GM12878 (cell line): ENCODE measurements around the gene NCKAP5. TPM values are rescaled to one million over a fixed set of nuclear protein-coding genes. Genes with fewer than 3 reads are reported as not detected.

ENCODE experiments used
- ATAC-seq: fragments of 200-7000 bp; cut with Tn5 transposase; 3 replicates; pipeline ENCODE4 v1.9.1; 2020; ENCODE audit warnings: mild to moderate bottlenecking, moderate library complexity
- BruUV-seq: library from RNA; stranded (reverse); fragments of 400-500 nt; replicated peaks from 2 replicates; lab custom pipeline; 2021; lab: Mats Ljungman, UMichigan
- CTCF ChIA-PET: fragments of 300-600 bp; sonication (Branson Sonifier 250); formaldehyde crosslinking; extraction: SDS; loops from one replicate; lab custom pipeline; 2021; ENCODE audit warnings: inconsistent platforms; lab: Yijun Ruan, JAX
- POLR2A ChIA-PET: fragments of 350-600 bp; formaldehyde crosslinking; extraction: SDS; loops from one replicate; lab custom pipeline; 2021; ENCODE audit warnings: inconsistent platforms; lab: Charles Lee
- RAD21 ChIA-PET: fragments of 300-600 bp; sonication (Branson Sonifier 250); formaldehyde crosslinking; loops from one replicate; lab custom pipeline; 2023; ENCODE audit warnings: antibody characterized with exemption; ENCODE audit not compliant: unreplicated experiment; lab: Charles Lee
- SMC1A ChIA-PET: fragments of 300-600 bp; sonication (Branson Sonifier 250); formaldehyde crosslinking; loops from one replicate; lab custom pipeline; 2023; ENCODE audit not compliant: unreplicated experiment, uncharacterized antibody; lab: Charles Lee
- DNase-seq: peaks from one replicate; pipeline ENCODE4 v3.0.0-alpha.2; 2011; ENCODE audit warnings: low read depth, low spot score
- FAIRE-seq: peaks from 3 replicates; lab custom pipeline; 2011; peaks lifted over from hg19 to GRCh38; lab: Jason Lieb, UNC
- H2AFZ ChIP-seq: 2 replicates; pipeline ENCODE4 v1.6.0; 2011; ENCODE audit warnings: low read depth, low read length, control low read depth; ENCODE audit not compliant: control insufficient read depth
- H3K27ac ChIP-seq: 2 replicates; pipeline ENCODE4 v1.5.1; 2011; ENCODE audit warnings: control low read depth; ENCODE audit not compliant: control insufficient read depth, insufficient read depth
- H3K27me3 ChIP-seq, 2 experiments: replicated peaks in 1 of 2; 2 replicates each; pipeline versions ENCODE4 v1.6.0 to v1.6.1; 2011; ENCODE audit warnings: low read length in 1 of 2; ENCODE audit not compliant: control insufficient read depth in 2 of 2, insufficient read depth in 2 of 2
- H3K36me3 ChIP-seq, 2 experiments: 2 replicates each; pipeline ENCODE4 v1.5.1; 2011; ENCODE audit warnings: low read length in 1 of 2; ENCODE audit not compliant: control insufficient read depth in 2 of 2, insufficient read depth in 2 of 2
- H3K4me1 ChIP-seq: 2 replicates; pipeline ENCODE4 v1.6.1; 2011; ENCODE audit warnings: mild to moderate bottlenecking, low read length, moderate library complexity, mixed read lengths; ENCODE audit not compliant: control insufficient read depth, insufficient read depth
- H3K4me2 ChIP-seq: 2 replicates; pipeline ENCODE4 v1.6.0; 2011; ENCODE audit warnings: control low read depth; ENCODE audit not compliant: control insufficient read depth, insufficient read depth
- H3K4me3 ChIP-seq: fragments of 200-600 bp; sonication (generic); 2 replicates; pipeline ENCODE4 v1.5.1; 2016
- H3K79me2 ChIP-seq: 2 replicates; pipeline ENCODE4 v1.6.0; 2011; ENCODE audit warnings: low read length; ENCODE audit not compliant: control insufficient read depth, insufficient read depth
- H3K9ac ChIP-seq: 2 replicates; pipeline ENCODE4 v1.8.0; 2011; ENCODE audit warnings: low read length, control low read depth, mixed read lengths; ENCODE audit not compliant: control insufficient read depth, insufficient read depth
- H3K9me3 ChIP-seq: replicated peaks from 3 replicates; pipeline ENCODE4 v1.5.1; 2011; ENCODE audit warnings: mild to moderate bottlenecking, low read length; ENCODE audit not compliant: control insufficient read depth, insufficient read depth
- H4K20me1 ChIP-seq: 2 replicates; pipeline ENCODE4 v1.6.0; 2011; ENCODE audit not compliant: control insufficient read depth, insufficient read depth
- ATF7 ChIP-seq: fragments of 450-650 bp; IDR thresholded peaks from 2 replicates; pipeline ENCODE4 v1.6.1; 2016; ENCODE audit warnings: low read depth, mild to moderate bottlenecking
- DPF2 ChIP-seq: fragments of 450-650 bp; IDR thresholded peaks from 2 replicates; pipeline ENCODE4 v1.6.1; 2017; ENCODE audit warnings: mild to moderate bottlenecking
- NFIC ChIP-seq: IDR thresholded peaks from 2 replicates; pipeline ENCODE4 v1.6.1; 2012; ENCODE audit warnings: low read depth, mild to moderate bottlenecking, inconsistent platforms, low read length, moderate library complexity
- POLR2AphosphoS2 ChIP-seq: IDR thresholded peaks from 2 replicates; pipeline ENCODE4 v1.6.1; 2011; ENCODE audit warnings: low read depth, mild to moderate bottlenecking, low read length, improper control_type of control experiment, moderate library complexity
- POU2F2 ChIP-seq: IDR thresholded peaks from 3 replicates; pipeline ENCODE4 v1.6.1; 2011; ENCODE audit warnings: low read depth, mild to moderate bottlenecking, low read length, borderline replicate concordance
- RB1 ChIP-seq: fragments of 450-650 bp; formaldehyde crosslinking; IDR thresholded peaks from 2 replicates; pipeline ENCODE4 v1.6.1; 2017; ENCODE audit warnings: mild to moderate bottlenecking, borderline replicate concordance
- SMAD5 ChIP-seq: IDR thresholded peaks from 2 replicates; pipeline ENCODE4 v1.6.1; 2016; ENCODE audit warnings: antibody characterized with exemption, low read depth
- ZBED1 ChIP-seq: IDR thresholded peaks from 2 replicates; pipeline ENCODE4 v1.6.1; 2016; ENCODE audit warnings: borderline replicate concordance
- ZNF24 ChIP-seq: fragments of 450-650 bp; IDR thresholded peaks from 2 replicates; pipeline ENCODE4 v1.6.1; 2017; ENCODE audit warnings: antibody characterized with exemption, mild to moderate bottlenecking
- WGBS: methylation state at CpG from one replicate; pipeline ENCODE4 v1.1.6; 2016; ENCODE audit warnings: low lambda C conversion rate; ENCODE audit not compliant: insufficient replicate concordance, insufficient coverage; ENCODE audit errors: missing lambda C conversion rate; 5-methylcytosine and 5-hydroxymethylcytosine counted together
- in situ Hi-C: fragments of 300-500 bp; cut with MboI; formaldehyde crosslinking; loops from 9 replicates; pipeline ENCODE4 v1.14.3; 2018; ENCODE audit warnings: mixed read lengths
- intact Hi-C: fragments of 100-400 bp; cut with micrococcal nuclease; formaldehyde crosslinking; loops from one replicate; pipeline ENCODE4 v1.14.2; 2022; ENCODE audit not compliant: unreplicated experiment
- polyA plus RNA-seq, 11 experiments: library from polyadenylated mRNA; depleted of rRNA in 4 of 11; unstranded in 6 of 11; stranded (reverse) in 5 of 11; fragments of >200 nt; fragmentation: Nextera tagmentation in 4 of 11; fragmentation: Illumina TruSeq in 1 of 11; extraction: Ambion mirVana in 4 of 11; extraction: Trizol in 1 of 11; gene quantifications; 1 replicate in 1 of 11; 2 replicates in 10 of 11; pipeline versions ENCODE4 v1.2.1 to v1.2.3, GENCODE V29; 2011 to 2016; ENCODE audit warnings: inconsistent platforms in 2 of 11, missing spikeins in 2 of 11, low read depth in 1 of 11
- total RNA-seq, 4 experiments: library from RNA; depleted of rRNA in 3 of 4; stranded (reverse); fragments of >200 nt in 3 of 4; fragmentation: Illumina TruSeq in 1 of 4; extraction: Trizol in 1 of 4; gene quantifications; 2 replicates each; pipeline versions ENCODE4 v1.2.1 to v1.2.3, GENCODE V29; 2013 to 2021
- TF ChIP-seq, protein P1 (sequence below): fragments of 450-650 bp; formaldehyde crosslinking; IDR thresholded peaks from 2 replicates; pipeline ENCODE4 v1.4.0; 2022; ENCODE audit warnings: mild to moderate bottlenecking, moderate library complexity
- TF ChIP-seq, protein P2 (sequence below): fragments of 450-650 bp; IDR thresholded peaks from 2 replicates; pipeline ENCODE4 v1.6.1; 2017; ENCODE audit warnings: mild to moderate bottlenecking
- TF ChIP-seq, protein P3 (sequence below): fragments of 450-650 bp; IDR thresholded peaks from 2 replicates; pipeline ENCODE4 v1.6.1; 2017; ENCODE audit warnings: mild to moderate bottlenecking, low read depth, inconsistent platforms; ENCODE audit not compliant: poor library complexity, severe bottlenecking
- TF ChIP-seq, protein P4 (sequence below), 3 experiments: IDR thresholded peaks in 2 of 3; conservative IDR thresholded peaks in 1 of 3; 2 replicates each; pipeline ENCODE4 v1.5.1; 2011; ENCODE audit warnings: low read depth in 3 of 3, low read length in 3 of 3, mild to moderate bottlenecking in 3 of 3, control low read depth in 2 of 3, moderate library complexity in 2 of 3, inconsistent platforms in 1 of 3, mixed read lengths in 1 of 3; ENCODE audit not compliant: control insufficient read depth in 2 of 3, insufficient read depth in 1 of 3; ENCODE audit errors: extremely low read depth in 1 of 3
- TF ChIP-seq, protein P5 (sequence below): IDR thresholded peaks from 2 replicates; pipeline ENCODE4 v1.6.1; 2012; ENCODE audit warnings: low read depth, low read length, improper control_type of control experiment

The NCKAP5 gene
- total and polyA plus RNA-seq, 10 of the 15 experiments (the other 5 are each of a cell fraction or from before 2014, with no cell fraction given), result 0.06 to 0.44 (median 0.16) TPM

DNA sequence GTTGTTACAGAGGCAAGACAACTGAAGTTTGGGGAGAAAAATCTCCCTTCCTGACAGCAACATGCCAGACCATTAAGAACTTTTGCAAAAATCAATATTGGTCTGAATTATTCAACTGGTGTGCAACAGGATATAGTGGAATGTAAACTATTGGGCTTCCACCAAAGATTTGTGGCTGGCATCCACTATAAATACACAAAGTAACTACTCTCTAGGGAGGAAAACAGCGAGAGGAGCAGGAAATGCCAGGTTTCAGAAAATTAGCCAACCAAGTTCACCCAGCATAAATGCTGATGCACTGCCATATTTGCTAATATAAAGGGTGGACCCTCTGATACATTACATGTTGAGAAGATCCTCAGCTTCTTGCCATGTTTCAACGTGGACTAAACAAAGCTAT, 630.6 kb downstream of the NCKAP5 start:
- RAD21 ChIA-PET, result interaction anchor here (1.2 to 5.4 kb wide), 2 partner anchors 37 to 41 kb away, joined by 3 to 36 read pairs; no protein-coding TSS in a partner anchor
- in situ Hi-C loops, result no loop called here
- no peak for TF ChIP-seq ATF7
- TF ChIP-seq ZNF24, result no peak
- TF ChIP-seq, protein P1, sequence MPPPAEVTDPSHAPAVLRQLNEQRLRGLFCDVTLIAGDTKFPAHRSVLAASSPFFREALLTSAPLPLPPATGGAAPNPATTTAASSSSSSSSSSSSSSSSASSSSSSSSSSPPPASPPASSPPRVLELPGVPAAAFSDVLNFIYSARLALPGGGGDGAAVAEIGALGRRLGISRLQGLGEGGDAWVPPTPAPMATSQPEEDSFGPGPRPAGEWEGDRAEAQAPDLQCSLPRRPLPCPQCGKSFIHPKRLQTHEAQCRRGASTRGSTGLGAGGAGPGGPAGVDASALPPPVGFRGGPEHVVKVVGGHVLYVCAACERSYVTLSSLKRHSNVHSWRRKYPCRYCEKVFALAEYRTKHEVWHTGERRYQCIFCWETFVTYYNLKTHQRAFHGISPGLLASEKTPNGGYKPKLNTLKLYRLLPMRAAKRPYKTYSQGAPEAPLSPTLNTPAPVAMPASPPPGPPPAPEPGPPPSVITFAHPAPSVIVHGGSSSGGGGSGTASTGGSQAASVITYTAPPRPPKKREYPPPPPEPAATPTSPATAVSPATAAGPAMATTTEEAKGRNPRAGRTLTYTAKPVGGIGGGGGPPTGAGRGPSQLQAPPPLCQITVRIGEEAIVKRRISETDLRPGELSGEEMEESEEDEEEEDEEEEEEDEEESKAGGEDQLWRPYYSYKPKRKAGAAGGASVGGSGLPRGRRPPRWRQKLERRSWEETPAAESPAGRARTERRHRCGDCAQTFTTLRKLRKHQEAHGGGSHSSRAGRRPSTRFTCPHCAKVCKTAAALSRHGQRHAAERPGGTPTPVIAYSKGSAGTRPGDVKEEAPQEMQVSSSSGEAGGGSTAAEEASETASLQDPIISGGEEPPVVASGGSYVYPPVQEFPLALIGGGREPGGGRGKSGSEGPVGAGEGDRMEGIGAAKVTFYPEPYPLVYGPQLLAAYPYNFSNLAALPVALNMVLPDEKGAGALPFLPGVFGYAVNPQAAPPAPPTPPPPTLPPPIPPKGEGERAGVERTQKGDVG, result no peak
- TF ChIP-seq, protein P2, sequence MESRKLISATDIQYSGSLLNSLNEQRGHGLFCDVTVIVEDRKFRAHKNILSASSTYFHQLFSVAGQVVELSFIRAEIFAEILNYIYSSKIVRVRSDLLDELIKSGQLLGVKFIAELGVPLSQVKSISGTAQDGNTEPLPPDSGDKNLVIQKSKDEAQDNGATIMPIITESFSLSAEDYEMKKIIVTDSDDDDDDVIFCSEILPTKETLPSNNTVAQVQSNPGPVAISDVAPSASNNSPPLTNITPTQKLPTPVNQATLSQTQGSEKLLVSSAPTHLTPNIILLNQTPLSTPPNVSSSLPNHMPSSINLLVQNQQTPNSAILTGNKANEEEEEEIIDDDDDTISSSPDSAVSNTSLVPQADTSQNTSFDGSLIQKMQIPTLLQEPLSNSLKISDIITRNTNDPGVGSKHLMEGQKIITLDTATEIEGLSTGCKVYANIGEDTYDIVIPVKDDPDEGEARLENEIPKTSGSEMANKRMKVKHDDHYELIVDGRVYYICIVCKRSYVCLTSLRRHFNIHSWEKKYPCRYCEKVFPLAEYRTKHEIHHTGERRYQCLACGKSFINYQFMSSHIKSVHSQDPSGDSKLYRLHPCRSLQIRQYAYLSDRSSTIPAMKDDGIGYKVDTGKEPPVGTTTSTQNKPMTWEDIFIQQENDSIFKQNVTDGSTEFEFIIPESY, result no peak
- TF ChIP-seq, protein P3, sequence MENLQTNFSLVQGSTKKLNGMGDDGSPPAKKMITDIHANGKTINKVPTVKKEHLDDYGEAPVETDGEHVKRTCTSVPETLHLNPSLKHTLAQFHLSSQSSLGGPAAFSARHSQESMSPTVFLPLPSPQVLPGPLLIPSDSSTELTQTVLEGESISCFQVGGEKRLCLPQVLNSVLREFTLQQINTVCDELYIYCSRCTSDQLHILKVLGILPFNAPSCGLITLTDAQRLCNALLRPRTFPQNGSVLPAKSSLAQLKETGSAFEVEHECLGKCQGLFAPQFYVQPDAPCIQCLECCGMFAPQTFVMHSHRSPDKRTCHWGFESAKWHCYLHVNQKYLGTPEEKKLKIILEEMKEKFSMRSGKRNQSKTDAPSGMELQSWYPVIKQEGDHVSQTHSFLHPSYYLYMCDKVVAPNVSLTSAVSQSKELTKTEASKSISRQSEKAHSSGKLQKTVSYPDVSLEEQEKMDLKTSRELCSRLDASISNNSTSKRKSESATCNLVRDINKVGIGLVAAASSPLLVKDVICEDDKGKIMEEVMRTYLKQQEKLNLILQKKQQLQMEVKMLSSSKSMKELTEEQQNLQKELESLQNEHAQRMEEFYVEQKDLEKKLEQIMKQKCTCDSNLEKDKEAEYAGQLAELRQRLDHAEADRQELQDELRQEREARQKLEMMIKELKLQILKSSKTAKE, result no peak
- no peak for TF ChIP-seq POU2F2
- no peak for TF ChIP-seq SMAD5
- TF ChIP-seq ZBED1, result no peak
- no peak for TF ChIP-seq DPF2
- TF ChIP-seq, protein P4, sequence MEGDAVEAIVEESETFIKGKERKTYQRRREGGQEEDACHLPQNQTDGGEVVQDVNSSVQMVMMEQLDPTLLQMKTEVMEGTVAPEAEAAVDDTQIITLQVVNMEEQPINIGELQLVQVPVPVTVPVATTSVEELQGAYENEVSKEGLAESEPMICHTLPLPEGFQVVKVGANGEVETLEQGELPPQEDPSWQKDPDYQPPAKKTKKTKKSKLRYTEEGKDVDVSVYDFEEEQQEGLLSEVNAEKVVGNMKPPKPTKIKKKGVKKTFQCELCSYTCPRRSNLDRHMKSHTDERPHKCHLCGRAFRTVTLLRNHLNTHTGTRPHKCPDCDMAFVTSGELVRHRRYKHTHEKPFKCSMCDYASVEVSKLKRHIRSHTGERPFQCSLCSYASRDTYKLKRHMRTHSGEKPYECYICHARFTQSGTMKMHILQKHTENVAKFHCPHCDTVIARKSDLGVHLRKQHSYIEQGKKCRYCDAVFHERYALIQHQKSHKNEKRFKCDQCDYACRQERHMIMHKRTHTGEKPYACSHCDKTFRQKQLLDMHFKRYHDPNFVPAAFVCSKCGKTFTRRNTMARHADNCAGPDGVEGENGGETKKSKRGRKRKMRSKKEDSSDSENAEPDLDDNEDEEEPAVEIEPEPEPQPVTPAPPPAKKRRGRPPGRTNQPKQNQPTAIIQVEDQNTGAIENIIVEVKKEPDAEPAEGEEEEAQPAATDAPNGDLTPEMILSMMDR (IDR thresholded peaks at IDR 0.05 in 2 of 3, conservative IDR thresholded peaks at IDR 0.05 in 1 of 3; ENCODE audit: control insufficient read depth in 2 of 3, extremely low read depth in 1 of 3, insufficient read depth in 1 of 3, low read depth in 3 of 3, low read length in 3 of 3), result no peak
- TF ChIP-seq NFIC, result no peak
- TF ChIP-seq, protein P5, sequence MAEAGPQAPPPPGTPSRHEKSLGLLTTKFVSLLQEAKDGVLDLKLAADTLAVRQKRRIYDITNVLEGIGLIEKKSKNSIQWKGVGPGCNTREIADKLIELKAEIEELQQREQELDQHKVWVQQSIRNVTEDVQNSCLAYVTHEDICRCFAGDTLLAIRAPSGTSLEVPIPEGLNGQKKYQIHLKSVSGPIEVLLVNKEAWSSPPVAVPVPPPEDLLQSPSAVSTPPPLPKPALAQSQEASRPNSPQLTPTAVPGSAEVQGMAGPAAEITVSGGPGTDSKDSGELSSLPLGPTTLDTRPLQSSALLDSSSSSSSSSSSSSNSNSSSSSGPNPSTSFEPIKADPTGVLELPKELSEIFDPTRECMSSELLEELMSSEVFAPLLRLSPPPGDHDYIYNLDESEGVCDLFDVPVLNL, result no peak
- TF ChIP-seq RB1, result no peak
- TF ChIP-seq POLR2AphosphoS2, result no peak

More for the DNA sequence above, 630.6 kb downstream of the NCKAP5 start:
- POLR2A ChIA-PET, result interaction anchor here (2.3 kb wide), 1 partner anchor 15 kb away, joined by 5 read pairs; no protein-coding TSS in a partner anchor
- 5% methylated on average over 2 of the region's 2 CpGs for WGBS
- FAIRE-seq (no peak), ATAC-seq (no peak), DNase-seq (no peak)
- H3K36me3 ChIP-seq, result no peaks in the 10 kb centered on the region
- no TSS peak for BruUV-seq
- no peak overlapping the region for H3K27ac ChIP-seq
- SMC1A ChIA-PET, result interaction anchor here (0.8 to 14.5 kb wide), 6 partner anchors 9 to 74 kb away, joined by 3 to 113 read pairs (median 6); no protein-coding TSS in a partner anchor
- no peaks in the 10 kb centered on the region for H4K20me1 ChIP-seq
- CTCF ChIA-PET, result no interaction called here
- intact Hi-C loops, result no loop called here
- no peak overlapping the region for H3K4me3 ChIP-seq
- H3K9me3 ChIP-seq, result no peaks in the 10 kb centered on the region
- no peaks in the 10 kb centered on the region for H3K4me1 ChIP-seq
- H3K9ac ChIP-seq, result no peak overlapping the region
- H3K4me2 ChIP-seq, result no peak overlapping the region
- no peak overlapping the region for H2AFZ ChIP-seq
- no peaks in the 10 kb centered on the region for H3K79me2 ChIP-seq
- H3K27me3 ChIP-seq, result no peaks in the 10 kb centered on the region
